Activated CD4-positive, CD25-positive, alpha-beta regulatory T cell treated with anti-CD3 and anti-CD28 coated beads, Interleukin-2, amount 50 U/mL, for 16 hours (primary cell): ENCODE measurements around the gene STX12.
"Not testable (repeated sequence)": the region's sequence is repeated elsewhere in the genome, so short reads cannot be mapped to it uniquely, and the experiment has no call there.

ENCODE experiments used
- DNase-seq: peaks from one replicate; pipeline ENCODE4 v3.0.0-alpha.2; 2020; ENCODE audit warnings: low read depth, low spot score

Gene STX12

GRCh38 chr1:27830621-27831440 is 57.8 kb downstream of the STX12 start, which contains the start of gene PPP1R8:
Gene PPP1R8 (plus strand): TSS chr1:27830782. CDS start chr1:27830836, 54 bp downstream.
- peak; percentile 79 for DNase-seq

DNA sequence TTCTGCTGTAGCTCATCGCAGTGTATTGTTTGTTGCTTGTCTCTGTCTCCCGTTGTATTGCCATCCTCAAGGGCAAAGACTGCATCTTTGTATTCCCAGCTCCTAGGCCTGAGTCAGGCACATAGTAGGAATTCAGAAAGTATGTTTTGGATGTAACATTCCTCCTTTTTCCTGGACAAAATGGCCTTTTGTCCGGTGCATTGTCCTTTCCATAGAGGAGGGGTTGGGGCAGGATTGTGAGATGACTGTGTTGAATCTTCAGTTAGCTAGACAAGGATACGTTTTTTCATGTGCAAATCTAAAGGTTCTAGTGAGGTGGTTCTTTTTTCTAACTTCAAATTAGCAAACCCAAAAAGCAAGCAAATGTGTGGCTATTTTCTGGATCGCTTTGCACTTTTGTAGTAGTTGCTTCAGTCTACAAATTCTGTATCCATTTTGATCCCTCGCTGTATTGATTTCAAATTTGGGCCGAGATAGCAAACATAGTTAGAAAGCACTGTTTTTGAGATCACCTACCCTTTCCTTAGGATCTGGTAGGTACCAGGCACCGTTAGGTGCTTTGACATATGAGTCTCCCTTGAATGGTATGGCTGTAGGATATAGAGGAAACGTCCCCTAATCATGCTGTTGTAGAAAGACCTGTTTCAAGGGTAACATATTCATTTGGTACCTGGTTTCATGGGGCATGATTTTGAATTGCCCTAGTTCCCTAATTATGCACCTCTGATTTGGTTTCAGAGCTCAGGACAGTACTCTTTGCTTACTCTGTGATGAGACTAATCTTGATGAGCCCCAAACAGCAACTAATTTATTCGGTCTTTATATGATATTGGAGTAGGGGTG is 58.8 kb downstream of the STX12 start:
- DNase-seq: no peak

DNA sequence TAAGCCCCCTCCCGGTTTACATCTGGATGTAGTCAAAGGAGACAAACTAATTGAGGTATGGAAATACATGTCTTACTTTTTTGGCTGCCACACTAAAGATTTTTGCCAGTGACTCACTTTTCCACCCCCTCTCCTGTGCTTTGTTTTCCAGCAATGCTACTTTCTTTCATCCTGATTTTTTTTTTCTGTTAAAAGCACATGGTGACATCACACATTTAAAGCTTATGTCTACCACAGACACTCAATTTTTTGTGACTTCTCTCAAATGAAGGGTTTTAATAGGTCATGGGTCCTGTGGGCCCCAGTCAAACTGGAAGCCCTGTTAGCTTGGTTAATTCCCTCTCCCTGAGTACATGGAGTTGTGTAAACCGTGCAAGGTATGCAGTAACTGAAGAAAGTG is 59.7 kb downstream of the STX12 start:
- no peak for DNase-seq

- no peak for DNase-seq
Observed at GRCh38 chr1:27833470-27833869, 60.5 kb downstream of the STX12 start.

DNA sequence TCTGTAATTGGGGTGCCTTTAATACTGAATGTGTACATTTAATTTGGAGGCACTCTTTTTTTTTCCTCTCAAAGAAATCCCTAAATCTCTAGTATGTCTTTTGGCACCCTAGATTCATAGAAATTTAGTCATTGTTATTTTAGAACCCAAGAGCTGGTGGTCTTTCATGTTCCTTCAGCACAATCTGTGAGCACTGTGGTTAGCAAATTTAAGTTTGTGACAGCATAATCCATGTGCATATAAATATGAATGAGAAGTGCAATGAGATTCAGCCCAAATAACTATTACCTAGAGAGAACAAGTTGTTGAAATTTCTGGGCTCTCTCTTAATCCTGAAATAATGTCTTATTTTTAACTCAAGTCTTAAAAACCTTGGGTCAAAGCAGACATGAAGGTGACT is 62.0 kb downstream of the STX12 start:
- no peak for DNase-seq

DNA sequence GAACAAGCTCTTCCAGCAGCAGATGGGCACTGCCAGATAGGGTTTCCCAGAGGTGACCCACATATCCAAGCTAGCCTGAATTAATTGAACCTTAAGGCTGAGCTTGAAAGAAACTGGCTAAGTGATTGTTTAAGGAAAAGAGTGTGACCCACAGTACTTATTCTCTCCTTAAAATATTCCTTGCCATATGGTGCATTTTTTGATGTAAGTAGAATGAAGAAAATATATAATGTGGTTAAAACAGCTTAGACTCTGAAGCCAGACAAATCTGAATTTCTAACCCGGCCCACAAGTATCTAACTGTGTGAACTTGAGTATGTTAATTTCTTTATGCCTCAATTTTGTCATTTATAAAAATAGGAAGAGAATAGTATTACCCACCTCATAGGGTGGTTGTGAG is 62.5 kb downstream of the STX12 start:
- no peak for DNase-seq

- no peak for DNase-seq
Observed at GRCh38 chr1:27849951-27850350, 76.9 kb downstream of the STX12 start.

GRCh38 chr1:27855085-27855484 is 82.1 kb downstream of the STX12 start:
- DNase-seq: no peak

DNA sequence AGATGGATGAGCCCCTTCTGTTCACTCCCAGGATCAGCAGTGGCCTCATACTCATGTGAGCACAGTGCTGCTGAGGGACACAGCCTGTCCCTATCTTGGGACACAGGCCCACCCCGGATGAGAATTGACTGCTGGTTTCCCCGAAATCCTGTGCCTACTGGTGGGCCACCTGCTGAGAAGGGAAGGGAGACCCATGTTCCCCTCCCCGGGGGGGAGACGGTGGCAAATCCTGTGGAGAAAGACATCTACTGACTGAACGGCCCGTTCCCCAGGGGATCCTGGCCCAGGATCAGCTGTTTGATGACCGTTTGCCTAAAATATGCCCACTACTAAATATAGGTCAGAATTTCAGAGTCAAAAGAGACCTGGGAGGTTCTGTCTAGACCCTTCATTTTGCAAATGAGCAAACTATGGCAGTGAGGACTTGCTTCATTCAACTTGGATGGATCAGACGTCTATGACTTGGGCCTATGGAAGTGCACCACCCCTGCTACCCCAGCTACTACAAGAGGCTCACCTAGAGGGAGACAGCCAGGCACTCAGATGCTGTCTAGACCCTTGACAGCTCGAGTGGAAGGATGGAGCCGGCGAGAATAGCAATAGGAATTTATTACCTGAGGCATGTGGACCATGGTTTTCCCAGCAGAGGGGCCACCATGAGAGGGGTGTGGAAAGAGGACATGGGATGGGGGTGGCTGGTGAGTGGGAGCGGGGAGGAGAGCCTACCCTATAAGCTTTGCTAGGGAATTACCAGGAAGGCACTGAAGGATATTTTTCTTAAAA is 83.7 kb downstream of the STX12 start:
- DNase-seq: no peak

DNA sequence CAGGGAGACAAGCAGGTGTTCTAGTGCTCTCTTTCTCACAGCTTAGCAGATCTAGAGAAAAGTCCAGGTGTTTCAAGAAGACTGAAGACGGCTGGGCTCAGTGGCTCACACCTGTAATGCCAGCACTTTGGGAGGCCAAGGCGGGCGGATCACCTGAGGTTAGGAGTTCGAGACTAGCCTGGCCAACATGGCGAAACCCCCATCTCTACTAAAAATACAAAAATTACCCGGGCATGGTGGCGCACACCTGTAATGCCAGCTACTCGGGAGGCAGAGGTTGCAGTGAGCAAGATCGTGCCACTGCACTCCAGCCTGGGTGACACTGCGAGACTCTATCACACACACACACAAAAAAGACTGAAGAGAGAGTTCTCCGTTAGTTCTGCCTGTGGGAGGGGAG is 84.5 kb downstream of the STX12 start:
- not testable (repeated sequence) for DNase-seq

DNA sequence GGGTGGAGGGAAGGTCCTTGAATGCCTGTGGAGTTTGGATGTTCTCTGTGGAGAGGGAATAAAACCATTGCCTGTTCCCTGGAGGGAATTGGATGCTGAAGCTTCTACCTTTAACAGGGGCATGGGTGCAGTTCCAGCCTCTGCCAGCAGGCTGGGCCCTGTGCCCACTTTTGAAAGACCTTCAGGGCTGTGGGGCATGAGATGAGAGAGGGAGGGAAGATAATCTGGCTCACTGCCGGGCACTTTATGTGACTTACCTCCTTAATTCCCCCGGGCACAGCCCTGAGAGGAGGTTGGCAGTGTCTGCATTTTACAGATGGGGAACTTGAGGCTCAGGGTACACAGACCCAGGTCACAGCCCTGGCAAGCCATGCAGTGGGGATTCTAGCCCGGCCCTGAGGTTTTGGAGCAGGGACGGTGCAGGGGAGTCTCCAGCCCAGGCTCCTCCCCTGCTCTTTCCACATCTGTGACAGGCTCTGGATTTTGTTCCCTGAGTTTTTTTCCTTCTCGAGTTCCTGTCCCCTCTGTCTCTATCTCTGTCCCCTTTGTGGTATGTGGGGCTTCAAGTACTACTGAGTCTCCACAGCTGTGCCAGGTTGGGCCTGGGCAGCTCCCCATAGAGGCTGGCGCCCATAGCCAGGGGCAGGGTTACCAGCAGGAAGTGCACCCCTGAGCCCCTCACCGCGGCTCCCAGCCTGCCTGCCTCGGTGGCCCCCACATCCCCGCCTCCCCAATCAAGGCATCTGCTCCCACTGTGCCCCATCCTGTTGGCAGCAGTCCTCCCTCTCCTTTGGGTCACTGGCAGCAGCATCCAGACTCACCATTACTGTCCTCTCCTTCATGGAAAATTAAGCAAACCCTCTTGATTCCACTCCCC is 85.3 kb downstream of the STX12 start:
- DNase-seq: peak; percentile 76

- no peak for DNase-seq
Observed at GRCh38 chr1:27858949-27859576, 86.0 kb downstream of the STX12 start.

DNA sequence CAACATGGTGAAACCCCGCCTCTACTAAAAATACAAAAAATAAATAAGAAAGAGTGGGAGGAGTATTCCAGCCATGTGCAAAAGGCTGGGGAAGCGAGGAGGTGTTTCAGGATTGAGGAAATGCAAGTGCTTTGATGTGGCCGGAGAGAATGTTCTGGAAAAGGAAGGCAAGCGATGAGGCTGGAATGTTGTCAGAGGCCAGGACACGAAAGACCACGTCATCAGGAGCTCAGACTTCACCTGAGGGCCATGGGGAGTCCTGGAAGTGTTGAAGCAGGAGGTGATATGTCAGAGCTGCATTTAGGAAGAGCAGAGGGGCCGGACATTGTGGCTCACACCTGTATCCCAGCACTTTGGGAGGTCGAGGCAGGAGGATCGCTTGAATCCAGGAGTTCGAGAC is 88.4 kb downstream of the STX12 start:
- DNase-seq: no peak

DNA sequence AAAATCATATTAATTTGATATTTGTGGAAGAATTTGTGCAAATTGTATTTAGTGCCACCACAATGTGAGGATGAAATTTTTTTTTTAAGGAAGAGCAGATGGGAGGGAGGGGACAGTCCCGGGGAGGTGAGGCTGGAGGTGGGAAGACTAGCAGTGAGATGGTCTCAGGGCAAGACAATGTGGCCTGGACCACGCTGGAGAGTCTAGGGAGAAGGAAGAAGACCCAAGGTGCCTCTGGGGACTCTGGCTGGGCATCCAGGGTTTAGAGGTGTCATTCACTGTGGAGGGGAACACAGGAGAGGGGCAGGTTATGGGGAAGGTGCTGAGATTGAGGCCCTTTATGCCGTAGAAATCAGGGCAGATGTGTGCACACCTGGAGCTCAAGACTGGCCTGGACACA is 89.0 kb downstream of the STX12 start:
- no peak for DNase-seq

- DNase-seq: no peak
Observed at GRCh38 chr1:27862671-27863537, 89.9 kb downstream of the STX12 start.

DNA sequence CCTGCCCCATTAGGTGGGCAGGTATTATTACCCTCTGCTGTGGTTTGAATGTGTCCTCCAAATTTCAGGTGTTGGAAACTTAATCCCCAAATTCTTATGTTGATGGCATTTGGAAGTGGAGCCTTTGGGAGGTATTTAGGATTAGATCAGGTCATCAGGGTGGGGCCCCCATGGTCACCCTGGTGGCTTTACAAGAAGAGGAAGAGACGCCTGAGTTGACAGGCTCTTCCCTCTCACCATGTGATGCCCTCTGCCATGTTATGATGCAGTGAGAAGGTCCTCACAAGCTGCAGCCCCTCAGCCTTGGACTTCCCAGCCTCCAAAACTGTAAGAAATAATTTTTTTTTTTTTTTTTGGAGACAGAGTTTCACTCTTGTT is 90.5 kb downstream of the STX12 start:
- DNase-seq: no peak

DNA sequence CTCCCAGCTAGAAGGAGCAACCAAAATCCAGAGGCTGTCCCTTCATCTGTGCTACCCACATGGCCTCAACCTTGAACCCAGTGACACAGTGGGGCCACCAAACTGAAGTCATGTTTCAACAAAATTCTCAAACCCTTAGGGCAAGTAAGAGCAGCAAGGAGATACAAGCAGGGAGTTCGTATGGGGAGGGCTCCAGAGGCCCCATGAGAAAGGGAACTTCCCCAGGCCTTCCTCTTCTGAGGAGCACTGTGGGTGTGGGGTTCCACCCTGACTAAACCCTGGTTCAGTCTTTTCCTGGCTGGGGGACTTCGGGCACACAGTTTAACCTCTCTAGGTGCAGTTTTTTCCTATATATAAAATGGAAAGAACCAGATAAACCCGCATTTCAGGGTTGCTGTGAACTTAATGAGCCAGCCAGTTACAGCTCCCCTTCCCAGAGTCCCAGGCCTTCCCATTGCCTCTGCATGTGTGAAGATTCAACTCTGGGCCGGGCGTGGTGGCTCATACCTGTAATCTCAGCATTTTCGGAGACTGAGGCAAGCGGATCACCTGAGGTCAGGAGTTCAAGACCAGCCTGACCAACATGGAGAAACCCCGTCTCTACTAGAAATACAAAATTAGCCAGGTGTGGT is 91.4 kb downstream of the STX12 start:
- no peak for DNase-seq

GRCh38 chr1:27865821-27866220 is 92.8 kb downstream of the STX12 start:
- no peak for DNase-seq

- DNase-seq: no peak
Observed at GRCh38 chr1:27868556-27868931, 95.5 kb downstream of the STX12 start.
